CD14-positive monocyte (primary cell): ENCODE data around the gene SPAG7. TPM values are rescaled to one million over a fixed set of nuclear protein-coding genes. Genes with fewer than 3 reads are reported as not detected.
A peak's percentile ranks its signal among the peaks of the same experiment; 100 is the strongest.

Source experiments
- DNase-seq, 3 donors: peaks; one replicate each; pipeline ENCODE4 v3.0.0-alpha.2; 2011 to 2022
- H2AFZ ChIP-seq: 2 replicates; pipeline ENCODE4 v1.6.0; 2012; ENCODE audit warnings: mild to moderate bottlenecking, low read depth, low read length, inconsistent platforms; ENCODE audit not compliant: insufficient read depth, poor library complexity, severe bottlenecking
- H3K27ac ChIP-seq, 2 donors: 1 replicate in 1 of 2; 2 replicates in 1 of 2; pipeline ENCODE4 v1.5.1; 2012 to 2013; ENCODE audit warnings: low read length in 2 of 2, control low read depth in 1 of 2, inconsistent platforms in 1 of 2, low read depth in 1 of 2, mild to moderate bottlenecking in 1 of 2
- H3K27me3 ChIP-seq, 2 donors: one replicate each; pipeline versions ENCODE4 v1.6.0 to v1.6.1; 2011 to 2013; ENCODE audit warnings: low read length in 2 of 2; ENCODE audit not compliant: control insufficient read depth in 2 of 2, insufficient read depth in 2 of 2
- H3K36me3 ChIP-seq, 2 donors: replicated peaks in 1 of 2; 1 replicate in 1 of 2; 2 replicates in 1 of 2; pipeline versions ENCODE4 v1.5.1 to v1.6.1; 2012 to 2013; ENCODE audit warnings: low read length in 2 of 2, control low read depth in 1 of 2, inconsistent platforms in 1 of 2, mild to moderate bottlenecking in 1 of 2; ENCODE audit not compliant: insufficient read depth in 2 of 2, control insufficient read depth in 1 of 2
- H3K4me1 ChIP-seq, 2 donors: 1 replicate in 1 of 2; 2 replicates in 1 of 2; pipeline versions ENCODE4 v1.5.1 to v1.6.1; 2012 to 2013; ENCODE audit warnings: low read length in 2 of 2, control low read depth in 1 of 2, inconsistent platforms in 1 of 2, mild to moderate bottlenecking in 1 of 2, moderate library complexity in 1 of 2; ENCODE audit not compliant: insufficient read depth in 2 of 2, control insufficient read depth in 1 of 2
- H3K4me2 ChIP-seq: replicated peaks from 2 replicates; pipeline ENCODE3; 2012; ENCODE audit warnings: low read length, moderate library complexity, mild to moderate bottlenecking; ENCODE audit not compliant: poor library complexity, severe bottlenecking; ENCODE audit errors: extremely low read depth
- H3K4me3 ChIP-seq, 3 experiments: fragments of 200-600 bp in 1 of 3; sonication (generic) in 1 of 3; replicated peaks in 1 of 3; 1 replicate in 2 of 3; 2 replicates in 1 of 3; pipeline ENCODE4 v1.5.1; 2011 to 2013; ENCODE audit warnings: low read length in 3 of 3, mild to moderate bottlenecking in 3 of 3, control low read depth in 2 of 3, low read depth in 2 of 3, inconsistent platforms in 1 of 3, moderate library complexity in 1 of 3
- H3K79me2 ChIP-seq: 2 replicates; pipeline ENCODE4 v1.6.0; 2012; ENCODE audit warnings: mild to moderate bottlenecking, control low read depth, inconsistent platforms, low read length, moderate library complexity; ENCODE audit not compliant: insufficient read depth
- H3K9ac ChIP-seq: 2 replicates; pipeline ENCODE4 v1.6.0; 2017; ENCODE audit warnings: low read length, mild to moderate bottlenecking; ENCODE audit not compliant: insufficient read depth, poor library complexity, severe bottlenecking
- H3K9me3 ChIP-seq, 2 donors: replicated peaks in 1 of 2; 1 replicate in 1 of 2; 2 replicates in 1 of 2; pipeline versions ENCODE4 v1.5.1 to v1.6.1; 2012 to 2013; ENCODE audit warnings: low read length in 2 of 2, control low read depth in 1 of 2; ENCODE audit not compliant: control insufficient read depth in 1 of 2, insufficient read depth in 1 of 2
- H4K20me1 ChIP-seq: 2 replicates; pipeline ENCODE4 v1.6.0; 2012; ENCODE audit warnings: mild to moderate bottlenecking, low read length, control low read depth, moderate library complexity; ENCODE audit not compliant: insufficient read depth
- H3K27ac Mint-ChIP-seq, 7 donors: one replicate each; pipeline ENCODE4 v1.8.0; 2020; ENCODE audit warnings: mild to moderate bottlenecking in 7 of 7, mixed read lengths in 7 of 7, moderate library complexity in 6 of 7, inconsistent platforms in 2 of 7
- H3K27me3 Mint-ChIP-seq, 3 donors: one replicate each; pipeline ENCODE4 v1.8.0; 2021 to 2022; ENCODE audit warnings: low read depth in 3 of 3, mild to moderate bottlenecking in 3 of 3, mixed read lengths in 3 of 3, moderate library complexity in 3 of 3, inconsistent platforms in 1 of 3
- H3K36me3 Mint-ChIP-seq, 2 donors: one replicate each; pipeline ENCODE4 v1.8.0; 2020; ENCODE audit warnings: mixed read lengths in 2 of 2, inconsistent platforms in 1 of 2, mild to moderate bottlenecking in 1 of 2
- H3K4me1 Mint-ChIP-seq: one replicate; pipeline ENCODE4 v1.8.0; 2020; ENCODE audit warnings: mild to moderate bottlenecking, mixed read lengths
- H3K4me3 Mint-ChIP-seq, 2 donors: one replicate each; pipeline ENCODE4 v1.8.0; 2020; ENCODE audit warnings: mild to moderate bottlenecking in 2 of 2, mixed read lengths in 2 of 2, moderate library complexity in 1 of 2
- H3K9me3 Mint-ChIP-seq, 7 donors: one replicate each; pipeline ENCODE4 v1.8.0; 2020 to 2022; ENCODE audit warnings: mixed read lengths in 7 of 7, mild to moderate bottlenecking in 6 of 7, moderate library complexity in 6 of 7, inconsistent platforms in 2 of 7
- WGBS: methylation state at CpG from one replicate; pipeline ENCODE4 v1.1.5; 2013; ENCODE audit warnings: missing lambda C conversion rate; ENCODE audit not compliant: insufficient coverage; 5-methylcytosine and 5-hydroxymethylcytosine counted together
- intact Hi-C, 2 donors: fragments of 100-400 bp; cut with micrococcal nuclease; formaldehyde crosslinking; loops; one replicate each; pipeline versions ENCODE4 v1.15.0 to v1.15.1; 2023
- polyA plus RNA-seq, 3 donors: library from polyadenylated mRNA; depleted of rRNA in 1 of 3; unstranded in 2 of 3; stranded (reverse) in 1 of 3; fragments of 300-500 nt in 2 of 3; fragments of >200 nt in 1 of 3; fragmentation: Illumina TruSeq in 2 of 3; gene quantifications; 1 replicate in 2 of 3; 2 replicates in 1 of 3; pipeline ENCODE4 v1.2.3, GENCODE V29; 2012 to 2021
- TF ChIP-seq, protein P1 (sequence below): fragments of 200-600 bp; IDR thresholded peaks from one replicate; pipeline ENCODE4 v1.8.0; 2022; ENCODE audit warnings: antibody characterized with exemption, mild to moderate bottlenecking

Gene SPAG7
- polyA plus RNA-seq, 3 donors = 75.6 to 96.7 (median 85.1) TPM

DNA sequence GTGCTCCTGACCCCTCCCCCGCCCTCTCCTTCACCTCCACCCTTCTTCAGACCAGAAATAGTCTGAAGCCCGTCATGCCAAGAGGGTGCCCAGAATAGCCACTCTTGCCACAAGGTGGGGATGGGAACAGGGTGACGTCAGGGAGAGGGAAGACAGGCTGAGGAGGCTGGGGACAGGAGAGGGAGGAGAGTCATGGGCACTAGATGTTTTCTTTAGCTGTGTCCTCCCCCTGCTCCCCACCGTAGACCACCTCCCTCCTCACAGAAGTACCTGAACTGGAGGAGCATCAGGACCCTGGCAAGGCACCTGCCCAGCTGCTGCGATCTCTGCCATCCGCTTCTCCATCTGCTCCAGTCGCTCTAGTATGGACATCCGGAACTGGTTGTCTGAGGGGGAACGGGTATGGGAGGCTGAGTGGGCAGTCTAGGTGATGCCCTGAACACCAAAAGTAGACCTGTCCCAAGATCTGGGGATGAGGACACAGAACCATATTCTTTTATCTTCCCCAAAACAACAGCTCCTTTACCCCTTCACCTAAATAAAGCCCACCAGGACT, 6.6 kb upstream of the SPAG7 start:
- intact Hi-C loops = no loop called here
- no peaks in the 10 kb centered on the region for H3K9me3 Mint-ChIP-seq
- H3K27me3 Mint-ChIP-seq = peaks cover 0 to 2% (median 2%) of the 10 kb centered on the region in 3 donors
- Histone ChIP-seq H3K9ac (no peak overlapping the region), H4K20me1 (peaks cover 6% of the 10 kb centered on the region), H3K27me3 (no peaks in the 10 kb centered on the region), H3K36me3 (peaks cover 58 to 85% of the 10 kb centered on the region in 2 donors), H3K4me2 (peak overlapping the region; percentile 62), H3K9me3 (no peaks in the 10 kb centered on the region), H3K4me1 (peaks cover 44 to 54% of the 10 kb centered on the region in 2 donors), H3K79me2 (peaks cover 22% of the 10 kb centered on the region), H2AFZ (no peak overlapping the region), H3K27ac (peak overlapping the region; percentile 46 to 60), H3K4me3 (peak overlapping the region in 1 of 3 experiments; percentile 60)
- peaks cover 79 to 97% of the 10 kb centered on the region in 2 donors for H3K36me3 Mint-ChIP-seq
- no peak for DNase-seq
- TF ChIP-seq, protein P1, sequence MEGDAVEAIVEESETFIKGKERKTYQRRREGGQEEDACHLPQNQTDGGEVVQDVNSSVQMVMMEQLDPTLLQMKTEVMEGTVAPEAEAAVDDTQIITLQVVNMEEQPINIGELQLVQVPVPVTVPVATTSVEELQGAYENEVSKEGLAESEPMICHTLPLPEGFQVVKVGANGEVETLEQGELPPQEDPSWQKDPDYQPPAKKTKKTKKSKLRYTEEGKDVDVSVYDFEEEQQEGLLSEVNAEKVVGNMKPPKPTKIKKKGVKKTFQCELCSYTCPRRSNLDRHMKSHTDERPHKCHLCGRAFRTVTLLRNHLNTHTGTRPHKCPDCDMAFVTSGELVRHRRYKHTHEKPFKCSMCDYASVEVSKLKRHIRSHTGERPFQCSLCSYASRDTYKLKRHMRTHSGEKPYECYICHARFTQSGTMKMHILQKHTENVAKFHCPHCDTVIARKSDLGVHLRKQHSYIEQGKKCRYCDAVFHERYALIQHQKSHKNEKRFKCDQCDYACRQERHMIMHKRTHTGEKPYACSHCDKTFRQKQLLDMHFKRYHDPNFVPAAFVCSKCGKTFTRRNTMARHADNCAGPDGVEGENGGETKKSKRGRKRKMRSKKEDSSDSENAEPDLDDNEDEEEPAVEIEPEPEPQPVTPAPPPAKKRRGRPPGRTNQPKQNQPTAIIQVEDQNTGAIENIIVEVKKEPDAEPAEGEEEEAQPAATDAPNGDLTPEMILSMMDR = no peak
- WGBS = 100% methylated on average over 3 of the region's 9 CpGs
- no peak overlapping the region for H3K4me3 Mint-ChIP-seq
- peak overlapping the region; percentile 68 to 90 (median 82) for H3K27ac Mint-ChIP-seq
- peaks cover 62% of the 10 kb centered on the region for H3K4me1 Mint-ChIP-seq

DNA sequence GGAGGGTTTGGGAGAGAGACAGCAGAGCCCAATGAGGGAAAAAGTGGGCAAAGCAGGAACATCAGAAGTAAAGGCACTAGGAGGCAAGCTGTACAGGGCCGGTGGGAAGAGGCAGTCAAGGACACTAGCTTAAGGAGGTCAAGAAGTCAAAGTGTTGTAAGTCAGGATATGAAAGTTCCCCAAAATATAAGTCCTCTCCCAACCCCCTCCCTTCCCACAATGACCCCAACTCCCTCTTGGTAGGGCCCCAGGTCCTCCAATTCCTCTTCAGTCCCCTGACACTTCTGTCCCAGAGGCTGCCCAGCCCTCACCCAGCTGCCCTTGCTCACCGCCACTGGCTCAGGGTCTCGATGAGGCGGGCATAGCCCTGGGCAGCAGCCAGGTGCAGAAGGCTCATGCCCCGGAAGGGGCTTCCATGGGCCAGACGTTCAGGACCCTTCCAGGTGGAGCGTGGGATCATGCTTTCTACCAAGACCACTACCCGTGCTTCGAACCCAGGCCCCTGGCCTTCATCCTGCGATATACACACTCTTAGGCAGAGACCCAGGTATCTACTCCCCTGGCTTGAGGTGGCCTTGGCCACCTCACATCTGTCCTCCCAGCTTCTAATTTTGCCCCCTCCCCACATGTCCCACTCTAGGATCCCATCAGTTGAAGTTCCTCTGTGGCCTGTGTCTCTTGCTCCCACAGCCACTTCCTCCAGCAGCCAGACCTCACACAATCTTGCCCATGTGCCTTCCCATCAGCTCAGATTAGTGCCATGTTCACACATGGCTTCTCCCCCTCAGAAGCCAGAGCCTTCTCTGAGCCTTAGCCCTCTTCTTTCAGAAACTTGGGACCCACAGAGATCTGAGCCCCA, 5.9 kb upstream of the SPAG7 start:
- Mint-ChIP-seq H3K4me1 (peaks cover 54% of the 10 kb centered on the region), H3K9me3 (no peaks in the 10 kb centered on the region), H3K27me3 (peaks cover 0 to 2% (median 2%) of the 10 kb centered on the region in 3 donors), H3K36me3 (peaks cover 84 to 97% of the 10 kb centered on the region in 2 donors), H3K27ac (peak overlapping the region; percentile 70 to 90 (median 82)), H3K4me3 (peak overlapping the region; percentile 67 to 85)
- peaks cover 29% of the 10 kb centered on the region for H3K79me2 ChIP-seq
- TF ChIP-seq, protein P1 = no peak
- H3K27me3 ChIP-seq = no peaks in the 10 kb centered on the region
- H3K9ac ChIP-seq = peak overlapping the region; percentile 17
- intact Hi-C loops = no loop called here
- DNase-seq = peak in 2 of 3 donors; percentile 29 to 30
- WGBS = 91% methylated on average over 9 of the region's 10 CpGs
- peak overlapping the region; percentile 62 for H3K4me2 ChIP-seq
- peak overlapping the region; percentile 46 to 60 for H3K27ac ChIP-seq
- peak overlapping the region in 2 of 3 experiments; percentile 3 to 60 for H3K4me3 ChIP-seq
- H2AFZ ChIP-seq = no peak overlapping the region
- H4K20me1 ChIP-seq = peaks cover 6% of the 10 kb centered on the region
- no peaks in the 10 kb centered on the region for H3K9me3 ChIP-seq
- H3K4me1 ChIP-seq = peaks cover 44 to 54% of the 10 kb centered on the region in 2 donors
- peaks cover 63 to 90% of the 10 kb centered on the region in 2 donors for H3K36me3 ChIP-seq
